HG03439 (cell line): ENCODE data around the gene MVB12A.
A peak's percentile ranks its signal among the peaks of the same experiment; 100 is the strongest.

Experiments
- ATAC-seq: cut with Tn5 transposase; IDR thresholded peaks from one replicate; pipeline ENCODE4 v1.9.1; 2021; ENCODE audit warnings: mild to moderate bottlenecking, moderate library complexity; ENCODE audit not compliant: unreplicated experiment

MVB12A gene

DNA sequence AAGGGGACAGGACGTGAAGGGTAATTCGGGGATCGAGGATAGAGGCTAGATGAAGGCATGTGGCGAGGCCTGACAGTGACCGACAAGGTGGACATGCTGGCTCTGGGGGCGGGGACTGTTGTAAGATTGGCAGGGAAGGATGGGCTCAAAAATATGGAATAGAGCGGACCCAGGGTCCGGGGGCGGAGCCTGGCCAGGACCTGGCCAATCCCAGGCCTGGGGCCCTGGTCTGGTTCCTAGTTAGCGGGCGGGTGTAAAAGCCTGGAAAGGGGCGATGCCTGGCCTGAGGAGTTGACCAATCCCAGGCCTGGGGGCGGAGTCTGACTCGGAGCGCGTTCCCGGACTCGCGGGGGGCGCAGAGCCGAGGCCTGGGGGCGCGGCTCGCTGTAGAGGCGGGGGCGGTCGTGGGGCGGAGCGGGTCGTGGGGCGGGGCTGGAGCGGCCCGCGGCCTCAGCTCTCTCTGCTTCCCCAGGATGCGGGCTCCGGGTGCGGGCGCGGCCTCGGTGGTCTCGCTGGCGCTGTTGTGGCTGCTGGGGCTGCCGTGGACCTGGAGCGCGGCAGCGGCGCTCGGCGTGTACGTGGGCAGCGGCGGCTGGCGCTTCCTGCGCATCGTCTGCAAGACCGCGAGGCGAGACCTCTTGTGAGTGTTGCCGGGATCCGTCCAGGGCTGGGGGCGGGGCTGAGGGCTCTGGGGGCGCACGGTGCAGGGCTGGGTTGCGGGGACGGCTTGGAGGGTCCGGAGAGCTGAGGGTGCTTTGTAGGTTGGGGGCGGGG lies 50.4 kb downstream of the MVB12A start, which contains the start of gene SLC27A1:
Gene SLC27A1, plus strand, starts transcription at position 457 of the 774 bp plus-strand sequence. Its CDS starts 17 bp downstream, at position 474.
- ATAC-seq, result peak; percentile 81

DNA sequence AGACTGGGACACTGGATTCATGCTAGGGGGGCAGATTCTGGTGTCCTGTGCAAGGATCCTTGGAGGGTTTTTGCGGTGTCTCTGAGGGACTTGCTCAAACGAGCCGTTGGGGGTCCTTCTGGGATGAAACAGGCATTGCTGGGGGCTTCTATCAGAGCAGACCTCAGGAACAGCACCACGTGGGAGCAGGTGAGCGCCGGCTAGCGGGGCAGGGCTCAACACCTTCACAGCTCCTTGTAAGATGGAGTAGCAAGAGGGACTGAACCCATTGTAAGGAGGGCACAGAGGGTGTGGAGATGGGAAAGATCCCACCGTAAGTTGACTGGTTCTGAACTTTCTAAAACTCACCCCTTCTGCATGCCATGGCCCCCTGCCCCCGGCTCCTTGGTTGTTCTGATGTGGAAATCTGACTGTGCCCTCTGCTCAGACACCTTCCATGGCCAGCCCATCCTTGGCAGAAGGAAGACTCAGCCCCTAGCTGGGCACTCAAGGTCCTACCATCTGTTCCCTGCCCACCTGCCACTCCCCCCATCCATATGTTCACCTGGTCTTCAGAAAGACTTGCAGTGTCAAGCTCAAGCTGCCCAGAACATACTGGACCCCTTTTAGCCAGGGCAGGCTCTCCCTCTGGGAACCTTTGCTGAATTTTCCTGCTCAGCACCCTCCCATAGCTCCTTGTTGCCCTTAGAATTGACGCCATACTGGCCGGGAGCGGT lies 51.7 kb downstream of the MVB12A start:
- ATAC-seq, result no peak

DNA sequence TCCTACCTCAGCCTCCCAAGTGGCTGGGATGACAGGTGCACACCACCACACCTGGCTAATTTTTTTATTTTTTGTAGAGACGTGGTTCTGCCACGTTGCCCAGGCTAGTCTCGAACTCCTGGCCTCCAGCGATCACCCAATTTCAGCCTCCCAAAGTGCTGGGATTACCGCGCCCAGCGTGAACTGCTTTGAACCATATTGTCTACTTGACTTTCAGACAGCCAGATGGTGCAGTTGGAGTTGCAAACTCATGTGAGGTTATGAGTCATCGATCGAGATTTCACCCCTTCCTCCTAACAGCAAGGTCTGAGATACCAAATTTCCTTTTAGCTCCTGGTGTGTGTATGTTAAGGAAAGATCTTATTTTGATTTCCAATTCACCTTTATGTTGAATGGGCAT lies 53.2 kb downstream of the MVB12A start:
- ATAC-seq, result no peak
